AG04450 (cell line): ENCODE measurements around the gene ARHGAP22. TPM values are rescaled to one million over a fixed set of nuclear protein-coding genes. Genes with fewer than 3 reads are reported as not detected.

Experiments used
- CTCF ChIA-PET: fragments of 300-600, 350-600 bp; formaldehyde crosslinking; extraction: SDS; loops from one replicate; lab custom pipeline; 2022; ENCODE audit warnings: antibody characterized with exemption, inconsistent platforms; lab: Charles Lee
- POLR2A ChIA-PET: fragments of 350-600 bp; formaldehyde crosslinking; extraction: SDS; loops from one replicate; lab custom pipeline; 2021; ENCODE audit warnings: antibody characterized with exemption, inconsistent platforms; lab: Yijun Ruan, JAX
- DNase-seq: peaks from one replicate; pipeline ENCODE4 v3.0.0-alpha.2; 2011; ENCODE audit warnings: low read depth, low spot score
- H3K27ac ChIP-seq: one replicate; pipeline ENCODE4 v1.5.1; 2012; ENCODE audit warnings: low read depth, low read length, control low read depth
- H3K27me3 ChIP-seq: one replicate; pipeline ENCODE4 v1.6.0; 2012; ENCODE audit warnings: low read length; ENCODE audit not compliant: control insufficient read depth, insufficient read depth
- H3K4me3 ChIP-seq: 2 replicates; pipeline ENCODE4 v1.5.1; 2011; ENCODE audit warnings: mild to moderate bottlenecking, low read depth, low read length, control low read depth
- H3K9me3 ChIP-seq: 2 replicates; pipeline ENCODE4 v1.5.1; 2012; ENCODE audit warnings: low read length; ENCODE audit not compliant: control insufficient read depth, insufficient read depth
- CTCF ChIP-seq: IDR thresholded peaks from 2 replicates; pipeline ENCODE4 v1.5.1; 2011; ENCODE audit warnings: low read depth, low read length, control low read depth, inconsistent platforms
- polyA plus RNA-seq: library from polyadenylated mRNA; depleted of rRNA; stranded (reverse); fragments of >200 nt; gene quantifications from 2 replicates; pipeline ENCODE4 v1.2.3, GENCODE V29; 2011

The ARHGAP22 gene
- polyA plus RNA-seq, 1 experiment, result 8.2 TPM

GRCh38 chr10:48620719-48621118 lies 15.8 kb upstream of the ARHGAP22 start:
- TF ChIP-seq CTCF, result no peak
- POLR2A ChIA-PET, result no interaction called here
- CTCF ChIA-PET, result interaction anchor here (0.9 to 1.3 kb wide), 2 partner anchors 36 to 37 kb away, joined by 3 to 6 read pairs; no protein-coding TSS in a partner anchor

GRCh38 chr10:48616436-48616835 lies 11.6 kb upstream of the ARHGAP22 start:
- no peaks in the 10 kb centered on the region for H3K9me3 ChIP-seq
- TF ChIP-seq CTCF, result no peak
- H3K27me3 ChIP-seq, result no peaks in the 10 kb centered on the region
- ChIA-PET CTCF (interaction anchor here (2.4 to 2.6 kb wide), 2 partner anchors 10 to 40 kb away, joined by 19 to 26 read pairs; partner anchors contain the start of gene ARHGAP22), POLR2A (no interaction called here)
- no peak for DNase-seq
- H3K4me3 ChIP-seq, result no peak overlapping the region
- no peak overlapping the region for H3K27ac ChIP-seq

More at GRCh38 chr10:48620719-48621118, 15.8 kb upstream of the ARHGAP22 start:
- DNase-seq, result no peak
- Histone ChIP-seq H3K9me3 (no peaks in the 10 kb centered on the region), H3K27ac (no peak overlapping the region), H3K27me3 (no peaks in the 10 kb centered on the region), H3K4me3 (no peak overlapping the region)

GRCh38 chr10:48614481-48615390 lies 9.9 kb upstream of the ARHGAP22 start:
- Histone ChIP-seq H3K4me3 (no peak overlapping the region), H3K27ac (no peak overlapping the region), H3K9me3 (no peaks in the 10 kb centered on the region), H3K27me3 (no peaks in the 10 kb centered on the region)
- POLR2A ChIA-PET, result interaction anchor here (0.7 kb wide), 1 partner anchor 8 kb away, joined by 5 read pairs; no protein-coding TSS in a partner anchor
- CTCF ChIA-PET, result interaction anchor here (0.6 to 2.6 kb wide), 23 partner anchors 8 to 251 kb away, joined by 3 to 26 read pairs (median 4); partner anchors contain the start of gene ARHGAP22
- no peak for DNase-seq
- TF ChIP-seq CTCF, result peak; percentile 45

- CTCF ChIA-PET, result interaction anchor here (1.0 to 3.1 kb wide), 2 partner anchors 12 to 43 kb away, joined by 3 to 17 read pairs; no protein-coding TSS in a partner anchor
- H3K27ac ChIP-seq, result no peak overlapping the region
- no peak for DNase-seq
- POLR2A ChIA-PET, result no interaction called here
- H3K27me3 ChIP-seq, result no peaks in the 10 kb centered on the region
- no peak for TF ChIP-seq CTCF
- H3K9me3 ChIP-seq, result no peaks in the 10 kb centered on the region
- H3K4me3 ChIP-seq, result no peak overlapping the region
These were observed 8.1 kb upstream of the ARHGAP22 start for GRCh38 chr10:48613016-48613415.
